ENCODE measurements around the gene ATG4C. TPM values are rescaled to one million over a fixed set of nuclear protein-coding genes. Genes with fewer than 3 reads are reported as not detected.

ATG4C gene
- polyA plus RNA-seq, 2 of the 4 experiments (the other 2 are of a cell fraction), result 6.5 to 14.8 TPM

DNA sequence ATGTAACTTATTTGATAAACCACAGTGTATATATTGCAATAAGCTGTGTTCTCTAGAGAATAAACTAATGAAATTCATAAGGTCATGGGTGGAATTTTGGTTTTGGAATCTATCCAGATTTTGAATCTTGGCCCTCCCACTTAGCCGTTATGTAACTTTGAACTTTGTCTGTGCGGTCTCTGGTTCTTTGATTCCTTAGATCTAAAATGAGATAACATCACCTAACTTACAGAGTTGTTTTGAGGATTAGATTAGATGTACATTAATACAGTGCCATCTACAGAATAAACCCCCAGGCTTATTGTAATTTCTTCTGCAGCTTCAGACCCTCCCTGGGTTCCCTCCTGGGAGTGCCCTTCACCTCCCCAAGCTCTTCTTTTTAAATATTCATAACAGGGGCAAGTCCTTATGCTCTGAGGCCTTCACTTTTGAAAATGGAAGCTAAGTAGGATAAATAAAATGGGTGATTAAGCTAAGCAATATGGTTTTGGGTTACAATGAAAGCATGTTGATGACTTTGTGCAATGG lies 124.3 kb downstream of the ATG4C start:
- FAIRE-seq (no peak), DNase-seq (ENCODE audit: low read depth in 1 of 2, low spot score in 1 of 2) (no peak), ATAC-seq (no peak)
- Histone ChIP-seq H3K4me3 (no peak overlapping the region), H3K4me2 (no peak overlapping the region), H3K4me1 (no peaks in the 10 kb centered on the region), H3K27ac (no peak overlapping the region), H3K9me3 (no peaks in the 10 kb centered on the region)
- TF ChIP-seq PBX3 (IDR thresholded peaks at IDR 0.05) (no peak), CBX8 (IDR thresholded peaks at IDR 0.05) (no peak), USF2 (IDR thresholded peaks at IDR 0.05) (no peak), ZNF302 (CRISPR knock-in tag; IDR thresholded peaks at IDR 0.05) (no peak), SMC3 (IDR thresholded peaks at IDR 0.05) (no peak), ZC3H11A (IDR thresholded peaks at IDR 0.05) (no peak), BHLHE40 (IDR thresholded peaks at IDR 0.05; ENCODE audit: low read depth, low read length) (no peak)
- TF ChIP-seq, protein P1, sequence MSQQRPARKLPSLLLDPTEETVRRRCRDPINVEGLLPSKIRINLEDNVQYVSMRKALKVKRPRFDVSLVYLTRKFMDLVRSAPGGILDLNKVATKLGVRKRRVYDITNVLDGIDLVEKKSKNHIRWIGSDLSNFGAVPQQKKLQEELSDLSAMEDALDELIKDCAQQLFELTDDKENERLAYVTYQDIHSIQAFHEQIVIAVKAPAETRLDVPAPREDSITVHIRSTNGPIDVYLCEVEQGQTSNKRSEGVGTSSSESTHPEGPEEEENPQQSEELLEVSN (IDR thresholded peaks at IDR 0.05; ENCODE audit: borderline replicate concordance, low read depth), result no peak
- TF ChIP-seq, protein P2, sequence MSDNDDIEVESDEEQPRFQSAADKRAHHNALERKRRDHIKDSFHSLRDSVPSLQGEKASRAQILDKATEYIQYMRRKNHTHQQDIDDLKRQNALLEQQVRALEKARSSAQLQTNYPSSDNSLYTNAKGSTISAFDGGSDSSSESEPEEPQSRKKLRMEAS (IDR thresholded peaks at IDR 0.05), result no peak
- ChIA-PET POLR2A (no interaction called here), CTCF (no interaction called here)
- WGBS (ENCODE audit: missing lambda C conversion rate), result 83% methylated on average over 2 of the region's 2 CpGs

GRCh38 chr1:62912028-62912638 lies 128.2 kb downstream of the ATG4C start:
- peak in 1 of 2 experiments; percentile 34; a peak in 1 of 6 replicates for ATAC-seq
- DNase-seq (ENCODE audit: low read depth in 1 of 2, low spot score in 1 of 2), result peak; percentile 2 to 7
- FAIRE-seq, result no peak

More at GRCh38 chr1:62912028-62912638, 128.2 kb downstream of the ATG4C start:
- ChIA-PET POLR2A (no interaction called here), CTCF (interaction anchor here (0.7 kb wide), 1 partner anchor 23 kb away, joined by 4 read pairs; no protein-coding TSS in a partner anchor)
- H3K9me3 ChIP-seq, result no peaks in the 10 kb centered on the region
- TF ChIP-seq RAD21 (conservative IDR thresholded peaks at IDR 0.05 in 1 of 2, IDR thresholded peaks at IDR 0.05 in 1 of 2) (0 out of 5 replicates have a peak, but pooled peaks of 1 of the 2 experiments have one; percentile 10), PBX3 (IDR thresholded peaks at IDR 0.05) (no peak)
- TF ChIP-seq, protein P3, sequence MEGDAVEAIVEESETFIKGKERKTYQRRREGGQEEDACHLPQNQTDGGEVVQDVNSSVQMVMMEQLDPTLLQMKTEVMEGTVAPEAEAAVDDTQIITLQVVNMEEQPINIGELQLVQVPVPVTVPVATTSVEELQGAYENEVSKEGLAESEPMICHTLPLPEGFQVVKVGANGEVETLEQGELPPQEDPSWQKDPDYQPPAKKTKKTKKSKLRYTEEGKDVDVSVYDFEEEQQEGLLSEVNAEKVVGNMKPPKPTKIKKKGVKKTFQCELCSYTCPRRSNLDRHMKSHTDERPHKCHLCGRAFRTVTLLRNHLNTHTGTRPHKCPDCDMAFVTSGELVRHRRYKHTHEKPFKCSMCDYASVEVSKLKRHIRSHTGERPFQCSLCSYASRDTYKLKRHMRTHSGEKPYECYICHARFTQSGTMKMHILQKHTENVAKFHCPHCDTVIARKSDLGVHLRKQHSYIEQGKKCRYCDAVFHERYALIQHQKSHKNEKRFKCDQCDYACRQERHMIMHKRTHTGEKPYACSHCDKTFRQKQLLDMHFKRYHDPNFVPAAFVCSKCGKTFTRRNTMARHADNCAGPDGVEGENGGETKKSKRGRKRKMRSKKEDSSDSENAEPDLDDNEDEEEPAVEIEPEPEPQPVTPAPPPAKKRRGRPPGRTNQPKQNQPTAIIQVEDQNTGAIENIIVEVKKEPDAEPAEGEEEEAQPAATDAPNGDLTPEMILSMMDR (IDR thresholded peaks at IDR 0.05), result peak; percentile 43
- no peak overlapping the region for H3K27ac ChIP-seq
- no peak overlapping the region for H3K4me3 ChIP-seq
- no peak overlapping the region for H3K4me2 ChIP-seq
- H3K4me1 ChIP-seq, result no peaks in the 10 kb centered on the region

Other genes starting within 250 kb of the ATG4C start
- gene ANGPTL3, start 186.6 kb upstream of the ATG4C start, polyA plus RNA-seq (2011; rRNA removed), result not detected in 2 replicates
- not detected in 3 replicates for gene ANGPTL3, start 186.6 kb upstream of the ATG4C start, polyA plus RNA-seq (2017; fragmentation: RNase III; extraction: RNeasy Plus Mini Kit Qiagen cat#74134 plus additional on column Dnase treatment)
- 33.3 and 39.1 TPM in 2 replicates for gene DOCK7, start 95.7 kb upstream of the ATG4C start, polyA plus RNA-seq (2011; rRNA removed)
- gene DOCK7, start 95.7 kb upstream of the ATG4C start, polyA plus RNA-seq (2017; fragmentation: RNase III; extraction: RNeasy Plus Mini Kit Qiagen cat#74134 plus additional on column Dnase treatment), result 19.9 to 31.1 TPM (median 25.5 TPM) in 3 replicates